Measurements from ENCODE around the gene TNRC6C. TPM values are rescaled to one million over a fixed set of nuclear protein-coding genes. Genes with fewer than 3 reads are reported as not detected.

TNRC6C gene
- polyA plus RNA-seq, 2 donors, result 1.2 to 3.4 TPM

- Histone ChIP-seq H3K4me1 (ENCODE audit: control insufficient read depth in 2 of 2, insufficient read depth in 2 of 2, low read length in 1 of 2) (peaks cover 0 to 3% of the 10 kb centered on the region in 2 donors), H3K27me3 (ENCODE audit: control insufficient read depth in 1 of 2, insufficient read depth in 2 of 2, low read length in 2 of 2) (no peaks in the 10 kb centered on the region), H3K36me3 (ENCODE audit: control insufficient read depth in 2 of 2, insufficient read depth in 2 of 2, low read length in 1 of 2) (peaks cover 7 to 8% of the 10 kb centered on the region in 2 donors), H3K27ac (ENCODE audit: low read depth in 2 of 2, low read length in 1 of 2) (peak overlapping the region in 1 of 2 donors; percentile 24), H3K9me3 (ENCODE audit: control insufficient read depth in 2 of 2, insufficient read depth in 1 of 2, low read depth in 1 of 2, low read length in 1 of 2) (no peaks in the 10 kb centered on the region), H3K4me3 (ENCODE audit: low read depth in 1 of 2, low read length in 2 of 2) (no peak overlapping the region)
- 56 to 69% methylated on average over 3 of the region's 3 CpGs for WGBS, 2 donors
Observed at GRCh38 chr17:78044280-78044835, 85.9 kb downstream of the TNRC6C start.

- no peaks in the 10 kb centered on the region for H3K9me3 ChIP-seq (ENCODE audit: control insufficient read depth in 2 of 2, insufficient read depth in 1 of 2, low read depth in 1 of 2, low read length in 1 of 2)
- H3K4me1 ChIP-seq (ENCODE audit: control insufficient read depth in 2 of 2, insufficient read depth in 2 of 2, low read length in 1 of 2), result no peaks in the 10 kb centered on the region
- WGBS, 2 donors, result 88 to 94% methylated on average over 5 of the region's 5 CpGs
- peaks cover 13 to 16% of the 10 kb centered on the region in 2 donors for H3K36me3 ChIP-seq (ENCODE audit: control insufficient read depth in 2 of 2, insufficient read depth in 2 of 2, low read length in 1 of 2)
- no peaks in the 10 kb centered on the region for H3K27me3 ChIP-seq (ENCODE audit: control insufficient read depth in 1 of 2, insufficient read depth in 2 of 2, low read length in 2 of 2)
- H3K27ac ChIP-seq (ENCODE audit: low read depth in 2 of 2, low read length in 1 of 2), result no peak overlapping the region
- H3K4me3 ChIP-seq (ENCODE audit: low read depth in 1 of 2, low read length in 2 of 2), result no peak overlapping the region
Observed at GRCh38 chr17:78045316-78045715, 86.8 kb downstream of the TNRC6C start.

DNA sequence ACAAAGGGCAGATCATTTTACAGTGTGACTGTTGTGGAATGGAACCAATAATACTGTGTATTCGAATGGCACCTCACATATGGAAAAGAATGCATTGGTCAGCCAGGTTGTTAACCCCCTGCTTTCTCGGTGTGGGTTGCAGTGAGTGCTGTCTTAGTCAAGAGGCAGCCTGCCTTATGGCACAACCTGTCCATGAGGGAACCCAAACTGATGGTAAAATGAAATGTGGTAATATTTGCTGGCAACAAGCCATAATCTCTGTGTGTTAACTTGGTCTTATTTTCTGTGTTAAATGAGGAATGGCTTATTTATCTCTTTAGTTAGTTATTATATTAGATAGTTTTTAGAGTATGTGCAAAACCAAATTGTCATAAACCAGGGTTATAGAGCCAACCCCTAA is 88.4 kb downstream of the TNRC6C start:
- Histone ChIP-seq H3K36me3 (ENCODE audit: control insufficient read depth in 2 of 2, insufficient read depth in 2 of 2, low read length in 1 of 2) (peaks cover 15 to 16% of the 10 kb centered on the region in 2 donors), H3K4me1 (ENCODE audit: control insufficient read depth in 2 of 2, insufficient read depth in 2 of 2, low read length in 1 of 2) (no peaks in the 10 kb centered on the region), H3K4me3 (ENCODE audit: low read depth in 1 of 2, low read length in 2 of 2) (no peak overlapping the region), H3K27me3 (ENCODE audit: control insufficient read depth in 1 of 2, insufficient read depth in 2 of 2, low read length in 2 of 2) (no peaks in the 10 kb centered on the region), H3K9me3 (ENCODE audit: control insufficient read depth in 2 of 2, insufficient read depth in 1 of 2, low read depth in 1 of 2, low read length in 1 of 2) (no peaks in the 10 kb centered on the region), H3K27ac (ENCODE audit: low read depth in 2 of 2, low read length in 1 of 2) (no peak overlapping the region)
- 81 to 86% methylated on average over 2 of the region's 2 CpGs for WGBS, 2 donors

DNA sequence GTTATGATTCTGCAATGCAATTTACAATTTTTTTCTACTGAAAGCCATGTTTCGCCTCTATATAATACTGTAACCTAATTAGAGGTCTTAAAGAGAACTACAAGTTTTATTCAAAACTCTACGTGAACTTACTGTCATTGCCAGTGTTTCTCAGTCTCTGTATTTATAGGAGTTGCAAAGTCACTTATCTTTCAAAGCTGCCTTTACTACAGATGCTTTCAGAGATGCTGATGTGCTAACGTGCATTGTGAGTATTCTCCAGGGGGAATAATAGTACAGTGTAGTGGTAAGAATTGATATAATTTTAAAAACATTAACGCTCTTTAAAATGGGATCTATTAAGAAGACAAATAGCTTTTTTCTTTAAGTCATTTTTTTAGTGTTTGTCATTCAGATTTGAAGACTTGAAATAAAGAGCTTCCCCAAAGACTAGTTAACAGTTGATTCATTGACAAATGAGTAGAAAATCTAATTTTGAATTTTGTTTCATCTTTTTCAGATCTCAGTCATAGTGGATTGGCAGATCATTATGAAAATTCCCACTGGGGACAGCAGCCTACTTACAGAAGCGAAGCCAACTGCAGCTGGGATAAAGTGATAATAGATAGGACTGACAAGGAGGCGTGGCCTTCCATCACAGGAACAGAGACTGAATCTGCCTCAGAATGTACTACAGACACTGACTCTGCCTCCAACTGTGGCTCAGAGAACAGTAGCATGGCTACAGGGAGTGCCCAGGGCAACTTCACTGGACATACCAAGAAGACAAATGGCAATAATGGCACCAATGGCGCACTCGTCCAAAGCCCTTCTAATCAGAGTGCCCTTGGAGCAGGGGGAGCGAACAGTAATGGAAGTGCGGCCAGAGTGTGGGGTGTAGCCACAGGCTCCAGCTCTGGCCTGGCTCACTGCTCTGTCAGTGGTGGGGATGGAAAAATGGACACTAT is 90.1 kb downstream of the TNRC6C start:
- Histone ChIP-seq H3K4me3 (ENCODE audit: low read depth in 1 of 2, low read length in 2 of 2) (no peak overlapping the region), H3K27ac (ENCODE audit: low read depth in 2 of 2, low read length in 1 of 2) (no peak overlapping the region), H3K36me3 (ENCODE audit: control insufficient read depth in 2 of 2, insufficient read depth in 2 of 2, low read length in 1 of 2) (peaks cover 15 to 16% of the 10 kb centered on the region in 2 donors), H3K9me3 (ENCODE audit: control insufficient read depth in 2 of 2, insufficient read depth in 1 of 2, low read depth in 1 of 2, low read length in 1 of 2) (no peaks in the 10 kb centered on the region), H3K4me1 (ENCODE audit: control insufficient read depth in 2 of 2, insufficient read depth in 2 of 2, low read length in 1 of 2) (no peaks in the 10 kb centered on the region), H3K27me3 (ENCODE audit: control insufficient read depth in 1 of 2, insufficient read depth in 2 of 2, low read length in 2 of 2) (no peaks in the 10 kb centered on the region)
- WGBS, 2 donors, result 94% methylated on average over 10 of the region's 10 CpGs

- Histone ChIP-seq H3K36me3 (ENCODE audit: control insufficient read depth in 2 of 2, insufficient read depth in 2 of 2, low read length in 1 of 2) (peaks cover 15 to 16% of the 10 kb centered on the region in 2 donors), H3K4me1 (ENCODE audit: control insufficient read depth in 2 of 2, insufficient read depth in 2 of 2, low read length in 1 of 2) (no peaks in the 10 kb centered on the region), H3K4me3 (ENCODE audit: low read depth in 1 of 2, low read length in 2 of 2) (no peak overlapping the region), H3K27me3 (ENCODE audit: control insufficient read depth in 1 of 2, insufficient read depth in 2 of 2, low read length in 2 of 2) (no peaks in the 10 kb centered on the region), H3K27ac (ENCODE audit: low read depth in 2 of 2, low read length in 1 of 2) (no peak overlapping the region), H3K9me3 (ENCODE audit: control insufficient read depth in 2 of 2, insufficient read depth in 1 of 2, low read depth in 1 of 2, low read length in 1 of 2) (no peaks in the 10 kb centered on the region)
- 92 to 95% methylated on average over 2 of the region's 2 CpGs for WGBS, 2 donors
Observed at GRCh38 chr17:78049609-78050008, 91.1 kb downstream of the TNRC6C start.

DNA sequence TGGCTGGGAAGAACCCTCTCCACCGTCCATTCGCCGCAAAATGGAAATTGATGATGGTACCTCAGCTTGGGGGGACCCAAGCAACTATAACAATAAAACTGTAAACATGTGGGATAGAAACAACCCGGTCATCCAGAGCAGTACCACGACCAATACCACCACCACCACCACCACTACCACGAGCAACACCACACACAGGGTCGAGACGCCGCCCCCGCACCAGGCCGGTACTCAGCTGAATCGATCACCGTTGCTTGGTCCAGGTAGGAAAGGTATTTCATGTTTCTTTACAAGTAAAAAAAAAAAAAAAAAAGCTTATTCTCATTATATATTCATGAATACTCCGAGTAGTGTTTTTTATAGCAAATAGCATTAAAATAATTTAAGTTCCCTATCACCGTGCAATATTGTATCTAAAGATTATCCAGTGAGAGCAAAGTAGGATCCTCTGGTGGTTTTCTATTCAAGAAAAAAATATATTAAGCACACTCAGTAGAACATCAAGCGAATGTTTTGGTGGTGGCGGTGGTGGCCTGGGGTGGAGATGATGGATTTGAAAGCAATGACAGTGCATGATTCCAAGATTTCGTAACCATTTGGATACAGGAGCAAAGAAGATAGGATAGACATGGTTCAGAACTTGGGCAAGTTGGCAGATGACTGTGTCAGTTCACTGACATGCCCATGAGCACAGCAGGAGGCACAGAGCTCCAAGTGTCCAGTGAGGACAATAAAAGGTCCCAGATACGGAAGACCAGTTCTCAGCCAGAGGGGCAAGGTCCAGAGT is 92.9 kb downstream of the TNRC6C start:
- WGBS, 2 donors, result 93 to 94% methylated on average over 19 of the region's 19 CpGs
- Histone ChIP-seq H3K4me1 (ENCODE audit: control insufficient read depth in 2 of 2, insufficient read depth in 2 of 2, low read length in 1 of 2) (no peaks in the 10 kb centered on the region), H3K4me3 (ENCODE audit: low read depth in 1 of 2, low read length in 2 of 2) (no peak overlapping the region), H3K27ac (ENCODE audit: low read depth in 2 of 2, low read length in 1 of 2) (no peak overlapping the region), H3K36me3 (ENCODE audit: control insufficient read depth in 2 of 2, insufficient read depth in 2 of 2, low read length in 1 of 2) (peaks cover 16 to 17% of the 10 kb centered on the region in 2 donors), H3K27me3 (ENCODE audit: control insufficient read depth in 1 of 2, insufficient read depth in 2 of 2, low read length in 2 of 2) (no peaks in the 10 kb centered on the region), H3K9me3 (ENCODE audit: control insufficient read depth in 2 of 2, insufficient read depth in 1 of 2, low read depth in 1 of 2, low read length in 1 of 2) (no peaks in the 10 kb centered on the region)

DNA sequence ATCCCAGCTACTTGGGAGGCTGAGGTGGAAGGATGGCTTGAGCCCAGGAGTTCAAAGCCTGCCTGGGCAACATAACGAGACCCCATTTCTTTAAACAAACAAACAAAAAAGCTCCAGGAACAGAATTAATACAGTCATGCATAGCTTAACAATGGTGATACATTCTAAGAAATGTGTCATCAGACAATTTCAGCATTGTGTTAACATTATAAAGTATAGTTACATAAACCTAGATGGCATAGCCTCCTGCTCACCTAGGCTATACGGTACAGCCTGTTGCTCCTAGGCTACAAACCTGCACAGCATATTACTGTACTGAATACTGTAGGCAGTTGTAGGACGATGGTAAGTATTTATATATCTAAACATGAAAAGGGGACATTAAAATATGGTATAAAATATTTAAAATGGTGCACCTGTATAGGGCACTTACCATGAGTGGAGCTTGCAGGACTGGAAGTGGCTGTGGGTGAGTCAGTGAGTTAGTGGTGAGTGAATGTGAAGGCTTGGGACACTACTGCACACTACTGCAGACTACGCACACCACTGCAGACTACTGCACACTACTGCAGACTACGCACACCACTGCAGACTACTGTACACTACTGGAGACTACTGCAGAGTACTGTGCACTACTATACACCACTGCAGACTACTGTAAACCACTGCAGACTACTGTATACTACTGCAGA is 95.4 kb downstream of the TNRC6C start:
- 85 to 86% methylated on average over 5 of the region's 5 CpGs for WGBS, 2 donors
- Histone ChIP-seq H3K9me3 (ENCODE audit: control insufficient read depth in 2 of 2, insufficient read depth in 1 of 2, low read depth in 1 of 2, low read length in 1 of 2) (no peaks in the 10 kb centered on the region), H3K4me3 (ENCODE audit: low read depth in 1 of 2, low read length in 2 of 2) (no peak overlapping the region), H3K27ac (ENCODE audit: low read depth in 2 of 2, low read length in 1 of 2) (no peak overlapping the region), H3K36me3 (ENCODE audit: control insufficient read depth in 2 of 2, insufficient read depth in 2 of 2, low read length in 1 of 2) (peaks cover 13 to 15% of the 10 kb centered on the region in 2 donors), H3K27me3 (ENCODE audit: control insufficient read depth in 1 of 2, insufficient read depth in 2 of 2, low read length in 2 of 2) (no peaks in the 10 kb centered on the region), H3K4me1 (ENCODE audit: control insufficient read depth in 2 of 2, insufficient read depth in 2 of 2, low read length in 1 of 2) (no peaks in the 10 kb centered on the region)

DNA sequence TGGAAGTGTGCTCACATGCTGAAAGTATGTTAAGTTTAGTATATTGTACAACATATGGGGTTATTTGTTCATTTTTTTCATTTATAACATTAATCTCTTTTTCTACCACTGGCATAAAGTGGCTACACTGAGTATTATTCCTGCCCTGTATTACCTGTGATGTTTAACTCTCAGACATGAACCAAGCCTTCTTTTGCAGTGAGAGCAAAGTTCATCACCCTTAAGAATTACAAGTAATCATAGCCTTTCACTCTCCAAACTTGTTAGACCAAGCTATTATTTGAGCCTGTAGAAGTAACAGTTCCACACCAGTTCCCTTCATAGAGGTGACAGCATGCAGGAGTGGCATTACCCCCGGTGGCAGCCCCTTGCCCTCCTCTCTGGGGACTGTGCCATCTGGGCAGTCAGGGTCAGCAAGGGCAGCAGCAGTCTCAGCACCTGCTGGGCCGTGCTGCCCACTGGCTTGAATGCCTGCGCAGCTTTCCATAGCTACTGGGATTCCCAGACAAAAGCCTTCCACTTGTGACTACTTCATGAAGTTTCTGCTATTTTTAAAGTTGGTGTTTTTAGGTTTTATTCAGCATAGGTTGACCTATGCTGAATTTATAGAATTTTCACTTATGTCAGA is 98.7 kb downstream of the TNRC6C start:
- Histone ChIP-seq H3K36me3 (ENCODE audit: control insufficient read depth in 2 of 2, insufficient read depth in 2 of 2, low read length in 1 of 2) (peaks cover 0 to 4% of the 10 kb centered on the region in 2 donors), H3K27ac (ENCODE audit: low read depth in 2 of 2, low read length in 1 of 2) (no peak overlapping the region), H3K27me3 (ENCODE audit: control insufficient read depth in 1 of 2, insufficient read depth in 2 of 2, low read length in 2 of 2) (no peaks in the 10 kb centered on the region), H3K4me3 (ENCODE audit: low read depth in 1 of 2, low read length in 2 of 2) (no peak overlapping the region), H3K4me1 (ENCODE audit: control insufficient read depth in 2 of 2, insufficient read depth in 2 of 2, low read length in 1 of 2) (no peaks in the 10 kb centered on the region), H3K9me3 (ENCODE audit: control insufficient read depth in 2 of 2, insufficient read depth in 1 of 2, low read depth in 1 of 2, low read length in 1 of 2) (no peaks in the 10 kb centered on the region)
- WGBS, 2 donors, result 79 to 82% methylated on average over 3 of the region's 3 CpGs

DNA sequence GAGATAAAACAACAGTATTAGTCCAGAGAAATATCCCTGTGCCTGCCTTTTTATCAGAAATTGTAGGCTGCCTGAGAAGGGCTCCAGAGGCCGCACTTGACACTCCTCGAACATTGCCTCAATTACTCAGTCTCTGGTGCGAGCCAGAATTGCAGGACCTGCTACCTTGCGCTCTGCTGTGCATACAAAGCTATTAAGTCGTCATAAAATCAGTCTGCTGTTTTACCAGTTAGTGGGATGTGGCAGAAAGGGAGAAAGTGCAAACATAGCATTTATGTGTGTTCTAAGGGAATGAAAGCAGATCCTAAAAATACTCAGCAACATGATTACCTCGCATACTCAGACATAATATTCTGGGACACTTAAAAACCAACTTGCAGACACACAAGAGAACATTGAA is 99.5 kb downstream of the TNRC6C start:
- Histone ChIP-seq H3K27ac (ENCODE audit: low read depth in 2 of 2, low read length in 1 of 2) (no peak overlapping the region), H3K4me1 (ENCODE audit: control insufficient read depth in 2 of 2, insufficient read depth in 2 of 2, low read length in 1 of 2) (no peaks in the 10 kb centered on the region), H3K9me3 (ENCODE audit: control insufficient read depth in 2 of 2, insufficient read depth in 1 of 2, low read depth in 1 of 2, low read length in 1 of 2) (no peaks in the 10 kb centered on the region), H3K27me3 (ENCODE audit: control insufficient read depth in 1 of 2, insufficient read depth in 2 of 2, low read length in 2 of 2) (no peaks in the 10 kb centered on the region), H3K4me3 (ENCODE audit: low read depth in 1 of 2, low read length in 2 of 2) (no peak overlapping the region), H3K36me3 (ENCODE audit: control insufficient read depth in 2 of 2, insufficient read depth in 2 of 2, low read length in 1 of 2) (peaks cover 0 to 4% of the 10 kb centered on the region in 2 donors)
- 84 to 87% methylated on average over 6 of the region's 6 CpGs for WGBS, 2 donors

Data from esophagus (tissue), 2 donors.